ENCODE data around the gene BCL2L13. TPM values are rescaled to one million over a fixed set of nuclear protein-coding genes. Genes with fewer than 3 reads are reported as not detected.
A peak's percentile ranks its signal among the peaks of the same experiment; 100 is the strongest.

BCL2L13 gene
- total RNA-seq, 1 donor from 2014 or later: 39.9 TPM

DNA sequence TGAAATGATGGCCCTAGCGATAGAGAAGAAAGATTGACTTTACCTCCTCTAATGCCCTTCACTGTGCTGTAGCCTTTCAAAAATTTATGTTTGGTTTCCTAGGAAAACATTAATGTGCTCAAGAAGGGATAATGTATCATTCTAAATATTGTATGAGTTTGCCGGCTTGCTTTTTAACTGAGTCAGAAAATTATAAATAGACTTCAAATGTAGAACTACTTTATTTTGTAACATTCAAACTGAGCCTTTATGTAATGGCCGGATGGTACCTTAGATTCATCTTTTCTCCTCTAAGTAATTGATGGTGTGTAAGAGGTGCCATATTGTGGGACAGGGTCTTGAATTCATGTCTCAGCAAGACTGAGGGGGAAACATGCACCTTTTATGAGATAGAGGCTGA lies 78.0 kb downstream of the BCL2L13 start:
- ATAC-seq: no peak
- intact Hi-C loops (cut with DNase I): no loop called here
- no peak for DNase-seq (ENCODE audit: low spot score)

GRCh38 chr22:17717708-17718107 lies 79.2 kb downstream of the BCL2L13 start:
- DNase-seq (ENCODE audit: low spot score) (no peak), ATAC-seq (peak; percentile 72)
- intact Hi-C loops (cut with DNase I): no loop called here

- no peak for DNase-seq (ENCODE audit: low spot score)
- intact Hi-C loops (cut with DNase I): no loop called here
- no peak for ATAC-seq
These were observed 81.4 kb downstream of the BCL2L13 start for GRCh38 chr22:17719911-17720310.

DNA sequence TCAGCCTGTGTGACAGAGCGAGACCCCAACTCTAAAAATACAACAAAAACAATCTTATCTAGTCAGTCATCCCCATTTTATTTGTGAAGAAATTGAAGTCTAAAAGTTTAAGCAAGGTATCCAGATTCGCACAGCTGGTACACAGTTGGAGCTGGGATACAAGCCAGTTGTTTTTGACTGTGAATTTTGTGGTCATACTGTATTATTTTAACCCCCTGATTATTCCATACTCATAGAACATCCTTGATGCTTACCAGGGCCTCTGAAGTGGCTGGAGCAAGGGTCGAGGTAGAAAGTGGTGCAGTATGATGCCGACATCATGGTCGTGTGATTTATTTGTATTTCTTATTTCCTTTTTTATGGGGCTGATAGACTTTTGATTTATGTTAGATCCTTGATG lies 85.7 kb downstream of the BCL2L13 start:
- intact Hi-C loops (cut with DNase I): no loop called here
- DNase-seq (ENCODE audit: low spot score): no peak
- ATAC-seq: no peak

GRCh38 chr22:17724678-17725499 lies 86.3 kb downstream of the BCL2L13 start:
- no peak for DNase-seq (ENCODE audit: low spot score)
- ATAC-seq: peak; percentile 55
- intact Hi-C loops (cut with DNase I): no loop called here

DNA sequence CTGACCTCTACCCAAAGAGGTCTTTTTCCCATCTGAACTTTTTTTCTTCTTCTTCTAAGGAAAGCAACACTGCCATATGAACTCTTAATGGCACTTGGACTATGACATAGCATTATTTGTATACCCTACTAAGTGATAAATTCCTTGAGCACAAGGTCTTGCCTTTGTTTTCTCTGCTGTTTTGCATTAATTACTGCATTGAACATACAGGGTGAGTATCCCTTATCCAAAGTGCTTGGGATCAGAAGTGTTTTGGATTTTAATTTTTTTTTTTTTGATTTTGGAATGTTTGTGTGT lies 86.9 kb downstream of the BCL2L13 start:
- intact Hi-C loops (cut with DNase I): no loop called here
- no peak for DNase-seq (ENCODE audit: low spot score)
- no peak for ATAC-seq

- ATAC-seq: no peak
- DNase-seq (ENCODE audit: low spot score): no peak
- intact Hi-C loops (cut with DNase I): no loop called here
These were observed 87.7 kb downstream of the BCL2L13 start for GRCh38 chr22:17726006-17726927.

GRCh38 chr22:17726928-17727897 lies 88.7 kb downstream of the BCL2L13 start:
- intact Hi-C loops (cut with DNase I): no loop called here
- no peak for ATAC-seq
- DNase-seq (ENCODE audit: low spot score): no peak

DNA sequence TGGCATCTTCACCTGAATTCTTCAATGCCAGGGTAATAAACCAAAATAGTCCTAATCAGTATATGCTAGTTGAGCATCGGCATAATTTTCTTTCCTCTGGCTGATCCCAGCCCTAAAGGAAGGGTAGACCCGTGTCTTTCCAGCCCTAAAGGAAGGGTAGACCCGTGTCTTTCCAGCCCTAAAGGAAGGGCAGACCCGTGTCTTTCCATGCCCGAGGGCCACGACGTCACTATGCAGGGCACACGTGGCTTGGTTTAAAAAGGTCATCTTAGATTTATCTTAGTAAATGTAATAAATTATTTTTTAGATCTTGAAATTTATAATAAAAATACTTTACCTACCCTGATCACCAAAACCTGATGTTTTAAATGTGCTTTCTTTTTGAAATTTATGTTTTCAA lies 90.2 kb downstream of the BCL2L13 start:
- DNase-seq (ENCODE audit: low spot score) (peak; percentile 36), ATAC-seq (no peak)
- intact Hi-C loops (cut with DNase I): no loop called here

DNA sequence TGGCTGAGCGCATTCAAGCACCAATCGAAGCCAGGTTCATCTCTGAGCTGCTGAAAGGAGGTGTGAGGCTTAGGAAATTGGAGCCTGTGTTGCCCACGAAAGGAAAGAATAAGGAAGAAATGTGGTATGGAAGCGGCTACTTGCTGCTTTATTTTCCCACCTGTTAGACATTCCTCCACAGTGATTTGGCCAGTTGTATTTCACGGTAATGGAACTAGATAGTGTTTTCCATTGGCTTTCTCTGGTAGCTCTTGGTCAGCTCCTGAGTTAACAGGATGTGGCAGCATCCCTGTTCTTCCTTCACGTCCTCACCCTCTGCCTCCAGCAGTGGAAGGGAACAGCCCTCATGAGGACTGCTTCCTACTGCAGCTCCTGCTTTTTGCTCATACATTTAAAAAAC lies 91.0 kb downstream of the BCL2L13 start:
- DNase-seq (ENCODE audit: low spot score) (no peak), ATAC-seq (no peak)
- intact Hi-C loops (cut with DNase I): no loop called here

DNA sequence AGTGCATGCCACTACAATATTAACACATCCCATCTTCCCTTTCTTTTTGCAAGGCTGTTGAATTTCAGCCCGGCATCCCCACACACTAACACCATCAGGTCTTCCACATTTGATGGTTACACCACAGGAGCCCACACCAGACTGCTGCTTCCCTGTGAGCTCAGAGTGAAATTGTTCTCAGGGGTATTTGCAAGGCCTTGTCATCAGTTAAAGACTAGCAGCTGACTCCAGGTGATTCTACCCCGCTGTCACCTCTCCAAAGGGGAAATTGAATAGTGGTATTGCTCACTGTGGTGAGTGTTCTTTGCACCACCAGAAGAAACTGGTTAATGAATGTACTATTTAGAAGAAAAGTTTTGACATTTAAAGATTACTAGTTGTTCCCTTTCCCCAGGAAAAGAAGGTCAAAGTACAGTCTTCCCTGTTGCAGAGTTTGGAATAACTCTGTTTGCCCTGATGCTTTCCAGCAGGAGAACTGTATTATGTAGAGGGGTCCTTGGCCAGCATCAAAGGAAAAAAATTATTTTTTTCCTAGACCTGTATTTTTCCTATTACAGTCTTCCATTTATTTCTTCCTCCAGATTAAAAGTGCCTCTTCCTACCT lies 93.8 kb downstream of the BCL2L13 start:
- intact Hi-C loops (cut with DNase I): no loop called here
- ATAC-seq: no peak
- no peak for DNase-seq (ENCODE audit: low spot score)

GRCh38 chr22:17733466-17733865 lies 94.9 kb downstream of the BCL2L13 start:
- ATAC-seq: no peak
- no peak for DNase-seq (ENCODE audit: low spot score)
- intact Hi-C loops (cut with DNase I): no loop called here

DNA sequence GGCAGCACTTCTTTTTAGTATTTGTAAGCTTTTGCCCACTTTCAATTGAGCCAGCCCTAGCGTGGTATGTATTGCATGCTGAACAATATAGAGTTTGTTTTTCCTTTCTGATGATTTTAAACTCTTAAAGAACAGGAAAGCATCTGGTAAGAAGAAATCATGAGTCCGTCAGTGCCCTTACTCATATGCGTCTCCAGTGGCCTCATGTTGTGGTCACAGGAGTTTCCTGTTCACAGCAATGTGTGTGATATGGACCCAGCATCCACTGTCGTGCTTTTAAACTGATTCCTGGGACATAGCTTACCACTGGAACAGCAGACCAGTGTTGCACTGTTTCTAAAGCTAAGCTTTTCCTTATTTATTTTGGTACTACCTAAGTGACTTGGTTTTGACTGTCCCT lies 95.6 kb downstream of the BCL2L13 start:
- DNase-seq (ENCODE audit: low spot score): no peak
- intact Hi-C loops (cut with DNase I): no loop called here
- no peak for ATAC-seq

GRCh38 chr22:17738386-17739128 lies 100.0 kb downstream of the BCL2L13 start:
- no peak for DNase-seq (ENCODE audit: low spot score)
- ATAC-seq: no peak
- intact Hi-C loops (cut with DNase I): no loop called here

DNA sequence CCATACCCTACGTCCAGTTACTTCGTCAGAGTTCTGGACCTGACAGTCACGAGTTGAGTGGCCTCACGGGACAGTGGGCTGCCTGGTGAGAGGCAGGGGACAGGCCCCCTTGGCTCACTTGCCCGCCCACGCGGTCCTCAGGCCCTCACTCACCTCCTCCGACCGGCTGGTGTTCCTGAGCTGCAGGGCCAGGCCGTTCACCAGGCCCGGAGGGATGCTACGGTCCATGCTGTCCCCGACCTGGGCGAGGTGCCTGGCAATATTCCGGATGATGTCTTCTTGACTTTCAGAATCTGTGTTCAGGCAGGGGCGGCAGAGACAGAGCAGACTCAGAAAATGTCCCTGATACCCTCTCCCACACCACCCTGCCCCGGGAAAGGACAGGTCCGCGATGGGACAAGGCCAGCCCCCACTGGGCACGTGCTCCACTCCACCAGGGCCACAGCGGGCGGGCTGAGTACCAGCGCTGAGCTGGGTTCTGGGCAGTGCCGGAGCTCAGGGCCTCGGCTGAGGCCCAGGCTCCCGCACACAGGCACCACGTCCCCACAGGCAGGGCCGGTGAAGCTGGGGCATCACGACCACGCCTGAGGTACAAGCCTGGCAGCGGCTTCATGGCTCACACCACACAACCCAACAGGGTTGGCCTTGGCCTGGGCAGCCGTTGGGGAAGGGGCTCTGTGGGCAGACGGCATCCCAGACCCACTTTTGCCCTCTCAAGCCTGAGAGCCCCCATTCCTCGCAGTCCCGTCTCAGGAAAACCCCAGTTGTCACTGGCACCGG lies 100.8 kb downstream of the BCL2L13 start:
- DNase-seq (ENCODE audit: low spot score) (no peak), ATAC-seq (no peak)
- intact Hi-C loops (cut with DNase I): no loop called here

GRCh38 chr22:17741866-17742526 lies 103.4 kb downstream of the BCL2L13 start:
- no peak for ATAC-seq
- intact Hi-C loops (cut with DNase I): no loop called here

GRCh38 chr22:17742527-17742902 lies 104.0 kb downstream of the BCL2L13 start:
- peak; percentile 80 for DNase-seq (ENCODE audit: low spot score)
- ATAC-seq: peak; percentile 70
- intact Hi-C loops (cut with DNase I): no loop called here

More at GRCh38 chr22:17741866-17742526, 103.4 kb downstream of the BCL2L13 start:
- no peak for DNase-seq (ENCODE audit: low spot score)
